IMR-90 (cell line): ENCODE results near the gene IFTAP. TPM values are rescaled to one million over a fixed set of nuclear protein-coding genes. Genes with fewer than 3 reads are reported as not detected.

Experiments used
- ATAC-seq: fragments of 200-7000 bp; cut with Tn5 transposase; 2 replicates; pipeline ENCODE4 v1.9.1; 2020; ENCODE audit warnings: low read depth, mild to moderate bottlenecking, moderate library complexity
- BruUV-seq: library from RNA; stranded (reverse); fragments of 400-500 nt; replicated peaks from 2 replicates; lab custom pipeline; 2021; lab: Mats Ljungman, UMichigan
- CTCF ChIA-PET: fragments of 300-600 bp; formaldehyde crosslinking; extraction: SDS; loops from one replicate; lab custom pipeline; 2021; ENCODE audit warnings: antibody characterized with exemption; lab: Yijun Ruan, JAX
- POLR2A ChIA-PET: fragments of 300-600 bp; sonication (Branson Sonifier 250); formaldehyde crosslinking; loops from one replicate; lab custom pipeline; 2022; ENCODE audit warnings: antibody characterized with exemption; ENCODE audit not compliant: unreplicated experiment; lab: Charles Lee
- DNase-seq: peaks from one replicate; pipeline ENCODE4 v3.0.0; 2013
- H2AFZ ChIP-seq: replicated peaks from 2 replicates; pipeline ENCODE3; 2013; ENCODE audit warnings: low read length, mild to moderate bottlenecking; ENCODE audit not compliant: poor library complexity
- H2AK5ac ChIP-seq: 2 replicates; pipeline ENCODE4 v1.6.1; 2013; ENCODE audit warnings: low read depth, low read length, inconsistent platforms
- H2AK9ac ChIP-seq: replicated peaks from 2 replicates; pipeline ENCODE3; 2013; ENCODE audit warnings: mild to moderate bottlenecking, low read depth, low read length, moderate library complexity; ENCODE audit not compliant: poor library complexity
- H2BK120ac ChIP-seq: 2 replicates; pipeline ENCODE4 v1.6.1; 2013; ENCODE audit warnings: low read depth, low read length, inconsistent platforms
- H2BK15ac ChIP-seq: 3 replicates; pipeline ENCODE4 v1.6.1; 2013; ENCODE audit warnings: low read depth, low read length, inconsistent platforms
- H2BK20ac ChIP-seq: 2 replicates; pipeline ENCODE4 v1.6.1; 2013; ENCODE audit warnings: low read depth, mild to moderate bottlenecking, inconsistent platforms, low read length, moderate library complexity
- H2BK5ac ChIP-seq: 2 replicates; pipeline ENCODE4 v1.6.1; 2013; ENCODE audit warnings: mild to moderate bottlenecking, low read depth, low read length, inconsistent platforms; ENCODE audit not compliant: poor library complexity, severe bottlenecking
- H3K14ac ChIP-seq: replicated peaks from 2 replicates; pipeline ENCODE4 v1.6.1; 2013; ENCODE audit warnings: low read depth, low read length, inconsistent platforms
- H3K18ac ChIP-seq: 2 replicates; pipeline ENCODE4 v1.6.1; 2013; ENCODE audit warnings: low read depth, low read length, control low read depth
- H3K23ac ChIP-seq: 2 replicates; pipeline ENCODE4 v1.6.1; 2013; ENCODE audit warnings: low read depth, low read length, inconsistent platforms
- H3K27ac ChIP-seq: 2 replicates; pipeline ENCODE4 v1.5.1; 2013; ENCODE audit warnings: mild to moderate bottlenecking, control low read depth, low read length; ENCODE audit not compliant: insufficient read depth
- H3K27me3 ChIP-seq: 2 replicates; pipeline ENCODE4 v1.6.1; 2013; ENCODE audit warnings: low read length; ENCODE audit not compliant: control insufficient read depth, insufficient read depth
- H3K36me3 ChIP-seq: 2 replicates; pipeline ENCODE4 v1.6.1; 2013; ENCODE audit warnings: low read length, mixed read lengths; ENCODE audit not compliant: control insufficient read depth, insufficient read depth
- H3K4ac ChIP-seq: 2 replicates; pipeline ENCODE4 v1.6.1; 2013; ENCODE audit warnings: low read depth, low read length, inconsistent platforms
- H3K4me1 ChIP-seq: 2 replicates; pipeline ENCODE4 v1.6.1; 2013; ENCODE audit warnings: low read length, mixed read lengths; ENCODE audit not compliant: control insufficient read depth, insufficient read depth
- H3K4me2 ChIP-seq: 2 replicates; pipeline ENCODE4 v1.6.1; 2013; ENCODE audit warnings: low read depth, mild to moderate bottlenecking, control low read depth, low read length, moderate library complexity
- H3K4me3 ChIP-seq: 2 replicates; pipeline ENCODE4 v1.5.1; 2013; ENCODE audit warnings: low read depth, mild to moderate bottlenecking, control low read depth, low read length, moderate library complexity; ENCODE audit not compliant: insufficient read depth
- H3K56ac ChIP-seq: 2 replicates; pipeline ENCODE4 v1.6.1; 2013; ENCODE audit warnings: low read length, inconsistent platforms; ENCODE audit not compliant: insufficient read depth; ENCODE audit errors: extremely low read depth
- H3K79me1 ChIP-seq, 2 experiments: 2 replicates each; pipeline ENCODE4 v1.6.1; 2013; ENCODE audit warnings: low read length in 2 of 2, inconsistent platforms in 1 of 2, low read depth in 1 of 2
- H3K9ac ChIP-seq: 2 replicates; pipeline ENCODE4 v1.6.1; 2013; ENCODE audit warnings: low read depth, low read length, control low read depth
- H3K9me1 ChIP-seq: 2 replicates; pipeline ENCODE4 v1.6.1; 2013; ENCODE audit warnings: low read length, inconsistent platforms; ENCODE audit not compliant: insufficient read depth
- H3K9me3 ChIP-seq: 2 replicates; pipeline ENCODE4 v1.6.1; 2013; ENCODE audit warnings: low read length; ENCODE audit not compliant: control insufficient read depth, insufficient read depth
- H4K20me1 ChIP-seq: 2 replicates; pipeline ENCODE4 v1.6.1; 2013; ENCODE audit warnings: low read length, inconsistent platforms; ENCODE audit not compliant: insufficient read depth
- H4K5ac ChIP-seq: 2 replicates; pipeline ENCODE4 v1.6.1; 2013; ENCODE audit warnings: mild to moderate bottlenecking, low read depth, low read length, control low read depth
- H4K8ac ChIP-seq, 2 experiments: 2 replicates each; pipeline ENCODE4 v1.6.1; 2013; ENCODE audit warnings: low read depth in 2 of 2, low read length in 2 of 2, control low read depth in 1 of 2, inconsistent platforms in 1 of 2
- H4K91ac ChIP-seq: 2 replicates; pipeline ENCODE4 v1.6.1; 2013; ENCODE audit warnings: low read depth, low read length, inconsistent platforms; ENCODE audit not compliant: insufficient read depth
- CHD1 ChIP-seq: IDR thresholded peaks from 2 replicates; pipeline ENCODE4 v1.6.1; 2012; ENCODE audit warnings: low read depth, low read length, improper control_type of control experiment
- FOS ChIP-seq: fragments of 150-350 bp; IDR thresholded peaks from 2 replicates; pipeline ENCODE4 v1.6.1; 2016; ENCODE audit warnings: low read depth, low read length
- MAFK ChIP-seq: IDR thresholded peaks from 2 replicates; pipeline ENCODE4 v1.6.1; 2012; ENCODE audit warnings: low read depth, low read length, improper control_type of control experiment
- MXI1 ChIP-seq: IDR thresholded peaks from 2 replicates; pipeline ENCODE4 v1.6.1; 2012; ENCODE audit warnings: low read depth, mild to moderate bottlenecking, low read length, moderate library complexity, borderline replicate concordance
- NFE2L2 ChIP-seq: fragments of 150-350 bp; IDR thresholded peaks from 2 replicates; pipeline ENCODE4 v1.6.1; 2016; ENCODE audit warnings: low read depth, mild to moderate bottlenecking, low read length
- POLR2A ChIP-seq: IDR thresholded peaks from 2 replicates; pipeline ENCODE4 v1.6.1; 2012; ENCODE audit warnings: mild to moderate bottlenecking, low read depth, low read length
- WGBS, 2 experiments: methylation state at CpG; one replicate each; pipeline versions ENCODE4 v1.1.5 to v1.1.7; 2013; ENCODE audit warnings: missing lambda C conversion rate in 2 of 2; ENCODE audit not compliant: insufficient read length in 1 of 2; ENCODE audit errors: extremely low coverage in 2 of 2; 5-methylcytosine and 5-hydroxymethylcytosine counted together
- dilution Hi-C: fragments of 300-500 bp; cut with HindIII; formaldehyde crosslinking; loops from one replicate; pipeline ENCODE4 v1.14.3; 2018; ENCODE audit warnings: low sequenced_read_pairs; ENCODE audit not compliant: unreplicated experiment
- in situ Hi-C: fragments of 300-500 bp; cut with MboI; formaldehyde crosslinking; loops from 3 replicates; pipeline ENCODE4 v1.14.3; 2019; ENCODE audit warnings: low sequenced_read_pairs, inconsistent platforms, mixed read lengths
- intact Hi-C: fragments of 100-400 bp; cut with micrococcal nuclease; formaldehyde crosslinking; loops from 2 replicates; pipeline ENCODE4 v1.10.0; 2022
- polyA plus RNA-seq, 3 experiments: library from polyadenylated mRNA; depleted of rRNA; stranded (reverse); fragments of >200 nt; gene quantifications; 2 replicates each; pipeline ENCODE4 v1.2.3, GENCODE V29; 2012; ENCODE audit warnings: low replicate concordance in 1 of 3
- total RNA-seq: library from RNA; depleted of rRNA; stranded (reverse); fragments of >200 nt; gene quantifications from 2 replicates; pipeline ENCODE4 v1.2.3, GENCODE V29; 2012
- TF ChIP-seq, protein P1 (sequence below): fragments of 150-350 bp; IDR thresholded peaks from 2 replicates; pipeline ENCODE4 v1.6.1; 2016; ENCODE audit warnings: low read depth, mild to moderate bottlenecking, low read length, moderate library complexity, borderline replicate concordance

The IFTAP gene
- total and polyA plus RNA-seq, 2 of the 4 experiments (the other 2 are of a cell fraction): 15.8 to 28.5 TPM

DNA sequence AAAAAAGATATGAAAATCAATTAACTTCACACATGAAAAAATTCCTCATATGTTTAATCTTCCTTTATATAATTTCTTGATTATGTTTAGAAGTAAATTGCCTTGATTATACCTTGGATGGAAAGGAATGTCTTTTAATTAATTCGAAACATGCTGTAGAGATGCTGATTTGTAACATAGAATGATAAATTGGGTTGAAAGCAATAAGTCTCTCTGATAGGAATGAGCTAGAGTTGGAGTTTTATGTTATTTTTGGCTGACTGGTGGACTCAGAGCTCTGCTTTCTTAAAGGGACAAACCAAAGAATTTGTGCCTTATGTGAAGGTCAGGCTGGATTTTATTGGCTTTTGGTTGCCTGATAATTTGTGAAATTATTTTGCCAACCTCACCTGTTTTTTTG is 98.4 kb downstream of the IFTAP start:
- H3K4ac ChIP-seq: no peak overlapping the region
- no CpG with 5 or more reads among the region's 1 CpG for WGBS, 2 experiments
- peaks cover 8% of the 10 kb centered on the region for H3K27me3 ChIP-seq
- no peak overlapping the region for H3K9ac ChIP-seq
- CTCF ChIA-PET: interaction anchor here (2.6 kb wide), 1 partner anchor 10 kb away, joined by 8 read pairs; no protein-coding TSS in a partner anchor
- ATAC-seq: no peak
- no peaks in the 10 kb centered on the region for H3K4me1 ChIP-seq
- DNase-seq: no peak
- H2AFZ ChIP-seq: no peak overlapping the region
- H3K4me2 ChIP-seq: no peak overlapping the region
- H3K79me1 ChIP-seq: no peaks in the 10 kb centered on the region
- no peak overlapping the region for H2BK15ac ChIP-seq
- H3K27ac ChIP-seq: no peak overlapping the region
- no peak overlapping the region for H4K5ac ChIP-seq
- no peak overlapping the region for H2BK20ac ChIP-seq
- H3K4me3 ChIP-seq: no peak overlapping the region
- H3K36me3 ChIP-seq: no peaks in the 10 kb centered on the region
- no peak overlapping the region for H3K14ac ChIP-seq
- no peaks in the 10 kb centered on the region for H3K9me1 ChIP-seq
- H3K18ac ChIP-seq: no peak overlapping the region
- no peak overlapping the region for H3K23ac ChIP-seq
- POLR2A ChIA-PET: no interaction called here
- in situ Hi-C loops: no loop called here
- H4K91ac ChIP-seq: no peak overlapping the region
- H2BK5ac ChIP-seq: no peak overlapping the region
- no peak for TF ChIP-seq CHD1
- no peak for TF ChIP-seq NFE2L2
- TF ChIP-seq, protein P1, sequence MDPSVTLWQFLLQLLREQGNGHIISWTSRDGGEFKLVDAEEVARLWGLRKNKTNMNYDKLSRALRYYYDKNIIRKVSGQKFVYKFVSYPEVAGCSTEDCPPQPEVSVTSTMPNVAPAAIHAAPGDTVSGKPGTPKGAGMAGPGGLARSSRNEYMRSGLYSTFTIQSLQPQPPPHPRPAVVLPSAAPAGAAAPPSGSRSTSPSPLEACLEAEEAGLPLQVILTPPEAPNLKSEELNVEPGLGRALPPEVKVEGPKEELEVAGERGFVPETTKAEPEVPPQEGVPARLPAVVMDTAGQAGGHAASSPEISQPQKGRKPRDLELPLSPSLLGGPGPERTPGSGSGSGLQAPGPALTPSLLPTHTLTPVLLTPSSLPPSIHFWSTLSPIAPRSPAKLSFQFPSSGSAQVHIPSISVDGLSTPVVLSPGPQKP: no peak
- TF ChIP-seq POLR2A: no peak
- TF ChIP-seq MXI1: no peak
- TF ChIP-seq MAFK: no peak
- no peak for TF ChIP-seq FOS
- no peak overlapping the region for H2AK9ac ChIP-seq
- H3K9me3 ChIP-seq: no peaks in the 10 kb centered on the region
- no peak overlapping the region for H2AK5ac ChIP-seq
- H2BK120ac ChIP-seq: no peak overlapping the region
- H4K20me1 ChIP-seq: no peaks in the 10 kb centered on the region
- dilution Hi-C loops: no loop called here
- BruUV-seq: no TSS peak
- intact Hi-C loops: no loop called here
- H4K8ac ChIP-seq: no peak overlapping the region
- no peak overlapping the region for H3K56ac ChIP-seq
